GM19025 (cell line): ENCODE results near the gene BBLN.

Source experiments
- ATAC-seq: cut with Tn5 transposase; IDR thresholded peaks from one replicate; pipeline ENCODE4 v1.9.1; 2021; ENCODE audit warnings: mild to moderate bottlenecking, low read depth, moderate library complexity; ENCODE audit not compliant: unreplicated experiment

BBLN gene

DNA sequence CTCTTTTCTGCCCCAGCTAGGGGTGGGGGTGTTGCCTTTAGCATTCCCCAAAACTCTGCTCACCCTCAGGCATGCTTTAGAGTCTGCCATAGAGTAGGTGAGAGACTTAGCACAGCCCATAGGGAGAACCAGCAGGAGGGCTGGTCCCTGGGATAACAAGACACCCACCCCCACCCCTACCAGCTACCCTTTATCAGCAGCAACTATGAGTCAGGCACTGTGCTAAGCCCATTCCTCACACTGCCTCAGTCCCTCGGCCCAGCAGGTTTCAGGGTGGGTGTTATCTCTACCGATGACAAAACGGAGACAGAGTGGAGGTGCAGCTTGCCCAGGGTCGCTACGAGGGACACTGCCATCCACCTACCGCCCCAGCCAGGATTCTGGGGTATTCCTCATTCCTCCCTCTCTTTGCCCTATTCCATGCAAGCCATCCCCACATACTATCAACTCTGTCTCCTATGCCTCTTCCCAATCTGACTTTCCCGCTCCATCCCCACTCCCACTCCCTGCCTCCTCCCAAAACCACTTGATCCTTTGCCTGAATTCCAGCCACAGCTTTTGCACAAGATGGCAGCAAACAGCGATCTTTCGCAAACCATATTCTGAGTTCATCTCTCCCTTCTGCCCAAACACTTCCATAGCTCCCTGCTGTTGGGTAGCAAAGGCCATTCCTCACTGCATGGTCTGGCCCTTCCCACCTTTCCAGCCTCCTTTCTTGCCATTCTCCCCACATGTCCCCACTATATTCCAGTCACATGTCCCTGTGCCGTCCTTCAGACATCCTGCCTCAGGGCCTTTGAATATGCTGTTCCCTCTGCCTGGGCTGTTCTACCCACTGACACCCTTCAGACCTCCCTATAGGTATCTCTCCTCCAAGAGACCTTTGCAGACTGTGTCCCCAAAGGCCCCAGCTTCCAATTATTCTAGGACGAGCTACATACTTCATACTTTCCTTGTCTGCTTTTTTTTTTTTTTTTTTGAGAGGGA, 26.2 kb downstream of the BBLN start:
- no peak for ATAC-seq

- no peak for ATAC-seq
Observed at GRCh38 chr9:128187361-128187760, 27.3 kb downstream of the BBLN start.

GRCh38 chr9:128188209-128188608, 28.1 kb downstream of the BBLN start:
- no peak for ATAC-seq

DNA sequence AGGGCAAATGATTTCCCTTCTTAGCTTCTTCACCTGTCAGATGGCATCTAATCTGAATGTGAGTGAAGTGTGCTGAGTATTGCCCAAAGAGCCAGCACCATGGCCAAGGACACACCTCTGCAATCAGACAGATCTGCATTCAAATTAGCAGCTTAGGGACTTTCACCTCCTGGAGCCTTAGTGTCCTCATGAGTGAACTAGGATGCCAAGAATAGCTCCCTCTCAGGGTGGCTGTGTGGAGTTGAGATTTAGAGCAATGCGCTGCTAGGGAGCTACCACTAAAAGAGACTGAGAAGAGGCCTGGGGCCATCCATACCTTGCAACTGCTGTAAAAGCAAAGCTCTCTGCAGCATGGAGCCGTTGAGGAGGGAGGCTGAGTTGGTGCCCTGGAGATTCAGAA, 29.9 kb downstream of the BBLN start:
- no peak for ATAC-seq

DNA sequence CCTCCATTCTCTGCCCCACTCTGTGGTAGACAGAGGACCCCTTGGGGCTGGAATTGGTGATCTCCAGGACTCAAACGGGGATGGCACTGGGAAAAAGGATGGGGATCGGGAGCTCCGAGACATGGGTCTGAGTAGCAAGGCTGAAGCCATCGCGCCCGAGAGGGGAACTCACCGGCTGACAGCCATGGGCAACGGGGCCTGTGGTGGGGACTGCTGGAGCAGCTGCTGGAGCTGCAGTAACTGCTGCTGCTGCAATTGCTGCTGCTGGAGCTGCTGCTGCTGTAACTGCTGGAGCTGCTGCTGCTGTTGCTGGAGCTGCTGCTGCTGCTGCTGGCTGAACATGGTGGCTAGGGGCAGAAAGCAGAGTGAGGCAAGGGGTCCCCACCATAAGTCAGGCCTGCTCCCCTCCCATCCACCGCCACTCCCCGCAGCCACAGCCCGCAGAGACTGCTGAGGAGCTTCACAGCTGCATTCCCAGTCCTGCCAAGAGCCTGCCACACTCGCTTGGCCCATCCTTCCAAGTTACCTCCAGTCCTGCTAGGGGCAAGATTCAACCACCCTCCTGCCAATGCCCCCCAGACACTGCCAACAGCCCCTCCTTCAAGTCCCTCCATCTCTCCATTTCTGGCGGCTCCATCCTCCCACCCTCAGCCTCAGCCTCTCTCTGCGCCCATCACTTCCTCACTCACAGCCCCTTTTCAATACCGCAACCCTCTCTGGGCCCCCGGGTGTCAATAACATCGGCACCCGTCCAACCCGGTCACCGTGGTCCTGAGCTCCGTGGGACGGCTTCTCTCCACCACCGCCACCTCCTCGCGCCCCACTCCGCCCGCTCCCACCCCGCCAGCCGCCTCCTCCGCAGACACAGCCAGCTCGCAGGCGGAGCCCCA, 30.7 kb downstream of the BBLN start:
- ATAC-seq: peak; percentile 29

GRCh38 chr9:128191406-128192046, 31.5 kb downstream of the BBLN start, which contains the start of gene CIZ1:
TSS of gene CIZ1 (minus strand) at chr9:128191572. CDS start at chr9:128190857, 715 bp downstream.
- peak; percentile 88 for ATAC-seq

GRCh38 chr9:128192601-128193371, 32.7 kb downstream of the BBLN start:
- ATAC-seq: no peak

DNA sequence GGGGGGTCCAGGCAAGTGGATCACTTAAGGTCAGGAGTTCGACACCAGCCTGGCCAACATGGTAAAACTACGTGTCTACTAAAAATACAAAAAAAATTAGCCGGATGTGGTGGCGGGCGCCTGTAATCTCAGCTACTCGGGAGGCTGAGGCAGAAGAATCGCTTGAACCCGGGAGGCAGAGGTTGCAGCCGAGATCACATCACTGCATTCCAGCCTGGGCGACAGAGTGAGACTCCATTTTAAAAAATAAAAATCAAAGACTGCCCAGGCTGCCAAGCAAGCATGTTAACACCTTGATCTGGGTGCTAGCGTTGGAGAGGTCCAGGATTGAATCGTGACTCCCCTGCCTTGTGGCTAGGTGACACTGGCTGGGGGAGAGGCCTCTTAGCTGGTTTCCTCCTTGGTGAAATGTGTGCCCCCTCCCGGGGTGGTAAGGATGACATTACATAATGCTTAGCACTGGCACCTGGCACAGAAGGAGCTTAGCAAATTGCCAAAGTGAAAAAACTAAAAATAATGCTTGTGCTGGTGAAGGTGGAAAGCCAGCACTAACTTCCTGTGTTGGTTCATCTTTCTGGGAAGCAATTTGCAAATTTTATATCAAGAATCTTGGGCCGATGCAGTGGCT, 33.5 kb downstream of the BBLN start:
- no peak for ATAC-seq

GRCh38 chr9:128201441-128202369, 41.6 kb downstream of the BBLN start:
- no peak for ATAC-seq

DNA sequence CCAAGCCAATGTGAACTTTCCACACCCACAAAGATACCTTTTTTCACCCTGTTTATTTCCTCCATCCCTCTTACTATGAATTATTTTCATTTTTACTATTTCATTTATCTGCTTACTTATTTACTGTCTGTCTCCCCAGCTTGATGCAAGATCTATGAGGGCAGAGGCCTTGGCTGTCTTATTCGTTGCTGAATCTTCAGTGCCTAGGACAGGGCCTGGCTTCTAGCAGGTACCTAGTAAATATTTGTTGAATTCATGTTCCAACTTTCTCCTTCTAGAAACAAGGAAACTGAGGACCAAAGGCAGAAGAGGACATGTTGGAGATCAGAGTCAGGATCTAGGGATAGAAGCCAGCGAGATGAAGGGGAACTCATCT, 42.6 kb downstream of the BBLN start:
- ATAC-seq: no peak

GRCh38 chr9:128203024-128203706, 43.1 kb downstream of the BBLN start, which contains the start of gene DNM1:
TSS of gene DNM1 (plus strand) at chr9:128203379. CDS start at chr9:128203471, 92 bp downstream.
- peak; percentile 74 for ATAC-seq

- ATAC-seq: no peak
Observed at GRCh38 chr9:128203707-128204551, 43.9 kb downstream of the BBLN start.

- no peak for ATAC-seq
Observed at GRCh38 chr9:128204858-128205257, 44.8 kb downstream of the BBLN start.

- ATAC-seq: no peak
Observed at GRCh38 chr9:128205296-128205944, 45.4 kb downstream of the BBLN start.

DNA sequence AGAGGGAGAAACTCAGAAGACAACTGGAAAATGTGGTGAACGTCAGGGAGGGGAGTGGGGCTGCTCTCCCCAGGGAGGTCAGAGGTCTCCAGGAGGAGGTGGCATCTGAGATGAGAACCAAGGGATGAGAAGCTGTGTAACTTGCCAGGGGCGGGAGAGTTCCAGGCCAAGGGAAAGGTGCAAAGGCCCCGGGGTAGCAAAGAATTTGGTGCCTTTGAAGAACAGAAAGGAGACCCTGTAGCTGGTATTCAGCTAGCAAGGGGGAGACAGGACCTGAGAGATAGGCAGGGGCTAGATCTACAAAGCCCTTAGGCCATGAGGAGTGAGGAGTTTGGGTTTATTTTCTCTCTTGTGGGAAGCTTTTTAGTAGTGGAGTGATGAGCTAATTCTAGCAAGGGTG, 46.4 kb downstream of the BBLN start:
- no peak for ATAC-seq
